HG03097 (cell line): ENCODE measurements around the gene HNRNPC.
"Not testable (repeated sequence)": the region's sequence is repeated elsewhere in the genome, so short reads cannot be mapped to it uniquely, and the experiment has no call there.

Experiments used
- ATAC-seq: cut with Tn5 transposase; IDR thresholded peaks from one replicate; pipeline ENCODE4 v1.9.1; 2021; ENCODE audit not compliant: unreplicated experiment, low FRiP score

The HNRNPC gene

DNA sequence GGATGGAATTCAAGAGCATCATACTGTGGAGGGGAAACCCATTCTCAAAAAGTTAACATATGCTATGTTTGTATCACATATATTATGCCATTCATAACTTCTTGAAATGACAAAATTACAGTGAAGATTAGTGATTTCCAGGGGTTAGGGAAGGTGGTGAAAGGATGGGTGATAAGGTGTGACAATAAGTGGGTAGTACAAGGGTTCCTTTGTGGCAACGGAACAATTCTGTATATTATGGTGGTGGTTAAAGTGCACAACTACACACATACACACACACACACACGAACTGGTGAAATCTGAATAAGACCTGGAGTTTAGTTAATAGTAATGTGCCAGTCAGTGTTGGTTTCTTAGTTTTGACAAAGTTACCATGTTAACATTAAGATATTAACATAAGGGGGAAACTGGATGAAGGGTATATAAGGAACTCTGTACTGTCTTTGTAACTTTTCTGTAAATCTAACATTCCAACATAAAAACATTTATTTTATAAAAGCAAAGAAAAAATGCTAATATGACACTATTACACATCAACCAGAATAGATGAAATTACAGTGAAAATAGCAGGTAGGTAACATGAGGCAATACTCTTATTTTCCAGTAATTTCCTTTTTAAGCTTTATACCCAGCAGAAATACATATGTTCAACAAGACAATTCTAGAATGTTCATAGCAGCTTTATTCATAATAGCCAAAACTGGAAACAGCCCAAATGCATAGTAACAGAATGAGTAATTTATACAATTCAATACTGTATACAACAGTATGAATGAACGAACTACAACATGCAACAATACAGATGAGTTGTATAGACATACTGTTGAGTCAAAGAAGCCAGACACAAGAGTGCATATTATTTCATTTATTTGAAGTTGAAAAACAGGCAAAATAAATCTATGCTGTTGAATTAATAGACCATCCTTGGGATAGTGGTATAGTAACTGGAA is 69.4 kb downstream of the HNRNPC start:
- no peak for ATAC-seq

DNA sequence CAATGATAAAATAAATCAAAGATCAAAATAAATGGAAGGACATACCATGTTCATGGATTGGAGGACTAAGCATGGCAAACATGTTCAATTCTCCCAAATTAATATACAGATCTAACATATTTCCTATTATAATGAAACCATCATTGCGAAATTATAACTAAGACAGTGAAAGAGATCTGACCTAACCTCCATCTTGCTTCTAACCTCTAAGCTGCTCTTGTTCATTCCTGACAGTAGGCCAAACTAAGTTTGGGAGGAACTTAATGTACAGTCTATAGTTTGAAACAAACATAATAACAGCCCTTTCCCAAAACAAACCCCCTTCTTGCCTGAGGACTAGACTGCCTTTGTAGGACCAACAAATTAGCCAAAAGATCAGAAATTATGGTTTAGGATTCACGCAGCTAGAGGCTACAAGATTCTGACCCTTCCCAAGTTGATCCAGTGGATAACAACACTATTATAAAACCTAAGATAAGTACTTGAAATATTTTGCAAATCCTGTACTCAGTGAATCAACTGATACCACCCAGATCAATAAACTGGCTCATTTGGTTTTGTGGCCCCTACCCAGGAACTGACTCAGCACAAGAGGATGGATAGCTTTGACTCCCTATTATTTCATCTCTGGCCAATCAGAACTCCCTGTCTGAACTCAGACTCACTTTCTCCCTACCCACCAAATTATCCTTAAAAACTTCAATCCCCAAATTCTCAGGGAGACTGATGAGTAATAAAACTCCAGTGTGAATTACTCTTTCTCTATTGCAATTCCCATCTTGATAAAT is 71.6 kb downstream of the HNRNPC start:
- ATAC-seq = no peak

DNA sequence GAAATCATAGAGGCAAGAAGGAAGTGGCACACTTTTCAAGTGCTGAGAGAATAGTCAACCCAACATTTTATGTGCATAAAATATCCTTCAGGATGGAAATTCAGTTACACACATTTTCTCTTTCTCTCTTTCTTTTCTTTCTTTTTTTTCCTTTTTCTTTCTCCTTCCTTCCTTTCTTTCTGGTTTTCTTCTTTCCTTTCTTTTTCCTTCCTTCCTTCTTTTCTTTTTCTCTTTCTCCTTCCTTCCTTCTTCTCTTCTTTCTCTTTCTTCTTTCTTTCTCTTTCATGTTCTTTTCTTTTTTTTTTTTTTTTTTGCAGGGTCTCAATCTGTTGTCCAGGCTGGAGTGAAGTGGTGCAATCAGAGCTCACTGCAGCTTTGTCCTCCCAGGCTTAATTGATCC is 74.6 kb downstream of the HNRNPC start:
- ATAC-seq = no peak

DNA sequence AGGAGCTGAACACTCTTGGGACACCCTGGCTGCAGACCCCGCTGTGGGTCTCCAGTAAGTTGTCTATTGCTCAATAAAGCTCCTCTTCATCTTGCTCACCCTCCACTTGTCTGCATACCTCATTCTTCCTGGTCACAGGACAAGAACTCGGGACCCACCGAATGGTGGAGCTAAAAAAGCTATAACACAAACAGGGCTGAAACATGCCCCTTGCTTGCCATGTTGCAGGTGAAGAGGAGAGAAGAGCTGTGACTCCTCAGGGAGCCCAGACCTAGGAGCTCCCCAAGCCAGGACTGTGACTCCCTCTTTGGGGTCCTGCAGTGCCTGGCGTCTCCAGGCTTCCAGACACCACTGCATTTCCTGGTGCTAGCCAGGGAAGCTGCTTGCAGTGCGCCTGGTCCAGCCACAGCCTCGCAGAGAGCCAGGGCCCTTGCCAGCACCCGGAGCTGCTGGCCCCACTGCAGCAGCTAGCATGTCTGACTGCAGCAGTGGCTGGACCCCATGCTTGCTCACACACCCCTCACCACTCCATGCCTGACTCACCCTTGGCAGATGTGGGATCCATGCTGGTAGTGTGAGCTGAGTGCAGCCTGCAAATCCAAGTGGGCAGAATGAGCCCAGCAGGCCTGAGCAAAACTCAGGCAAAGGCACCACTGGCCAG is 76.2 kb downstream of the HNRNPC start:
- ATAC-seq = no peak

DNA sequence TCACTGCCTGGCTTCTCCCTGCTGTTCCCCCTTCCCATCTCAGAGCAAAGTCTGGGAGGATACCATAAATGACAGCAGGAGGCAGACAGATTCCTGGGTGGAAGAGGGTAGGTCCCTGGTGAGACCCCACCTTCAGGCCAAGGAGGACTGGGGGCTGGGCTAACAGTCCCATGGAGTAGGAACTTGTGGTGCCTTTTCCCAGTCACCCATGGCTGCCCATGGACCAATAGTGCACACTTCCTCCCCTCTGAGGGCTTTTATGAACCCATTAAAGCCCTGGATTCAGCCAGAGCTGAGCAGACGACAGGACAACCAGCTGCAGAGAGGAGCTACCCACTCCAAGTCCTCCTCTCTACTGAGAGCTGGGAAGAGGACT is 76.8 kb downstream of the HNRNPC start:
- ATAC-seq = no peak

DNA sequence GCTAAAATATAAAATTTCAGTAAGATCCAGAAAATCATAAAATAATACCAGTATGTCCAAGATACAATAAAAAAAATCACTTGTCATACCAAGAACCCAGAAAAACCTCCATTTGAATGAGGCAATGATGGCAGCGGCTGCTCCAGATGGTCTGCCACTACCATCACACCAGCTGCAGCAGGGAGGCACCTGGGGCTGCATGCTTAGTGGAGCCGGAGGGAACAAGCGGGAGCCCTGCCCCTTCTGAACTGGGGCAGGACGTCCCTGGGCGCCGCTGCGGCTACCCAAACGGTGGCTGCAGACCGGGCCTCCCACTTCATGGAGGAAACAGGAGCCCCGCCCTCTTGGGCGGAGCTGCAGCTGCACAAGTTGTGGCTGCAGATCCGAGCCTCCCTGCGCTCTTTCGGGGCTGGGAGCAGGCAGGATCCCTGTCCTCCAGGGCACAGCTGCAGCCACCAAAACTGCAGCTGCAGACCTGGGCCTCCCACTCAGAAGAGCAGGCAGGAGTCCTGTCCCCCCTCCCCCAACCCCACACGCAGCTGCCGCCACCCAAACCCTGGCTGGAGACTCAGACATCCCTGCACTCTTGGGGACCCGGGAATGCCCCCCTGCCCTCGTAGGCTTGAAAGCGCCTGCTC is 77.3 kb downstream of the HNRNPC start:
- peak; percentile 76 for ATAC-seq

DNA sequence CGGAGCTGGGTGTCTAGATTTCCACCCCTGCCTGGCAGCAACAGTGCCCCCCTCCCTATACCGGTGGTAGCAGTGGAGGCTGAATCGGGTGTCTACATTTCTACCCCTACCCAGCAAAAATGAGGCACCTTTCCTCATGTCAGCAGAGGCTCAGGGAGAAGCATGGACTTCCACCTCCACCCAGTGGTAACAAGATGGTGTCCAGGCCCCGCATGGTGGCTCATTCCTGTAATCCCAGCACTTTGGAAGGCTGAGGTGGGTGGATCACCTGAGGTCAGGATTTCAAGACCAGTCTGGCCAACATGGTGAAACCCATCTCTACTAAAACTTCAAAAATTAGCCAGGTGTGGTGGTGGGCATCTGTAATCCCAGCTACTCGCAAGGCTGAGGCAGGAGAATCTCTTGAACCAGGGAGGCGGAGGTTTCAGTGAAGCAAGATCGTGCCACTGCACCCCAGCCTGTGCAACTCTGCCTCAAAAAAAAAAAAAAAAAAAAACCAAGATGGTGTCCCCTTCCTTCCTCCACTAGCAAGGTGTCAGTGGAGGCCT is 77.9 kb downstream of the HNRNPC start:
- ATAC-seq = no peak

DNA sequence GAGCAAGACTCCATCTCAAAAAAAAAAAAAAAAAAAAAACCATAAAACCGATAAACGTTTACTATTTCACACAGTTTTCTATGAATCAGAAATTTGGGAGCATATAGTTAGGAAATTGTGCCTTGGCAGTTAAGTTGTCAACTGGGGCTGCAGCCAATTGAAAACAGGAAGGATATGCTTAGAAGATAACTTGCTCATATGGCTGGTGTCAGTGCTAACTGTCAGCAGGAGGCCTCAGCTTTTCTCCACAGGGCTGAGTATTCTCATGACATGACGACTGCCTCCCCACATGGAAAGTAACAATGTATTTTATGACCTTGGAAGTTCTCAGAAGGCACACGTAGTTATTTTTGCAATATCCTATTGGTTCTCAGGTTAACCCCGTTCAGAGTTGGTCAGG is 83.8 kb downstream of the HNRNPC start:
- no peak for ATAC-seq

DNA sequence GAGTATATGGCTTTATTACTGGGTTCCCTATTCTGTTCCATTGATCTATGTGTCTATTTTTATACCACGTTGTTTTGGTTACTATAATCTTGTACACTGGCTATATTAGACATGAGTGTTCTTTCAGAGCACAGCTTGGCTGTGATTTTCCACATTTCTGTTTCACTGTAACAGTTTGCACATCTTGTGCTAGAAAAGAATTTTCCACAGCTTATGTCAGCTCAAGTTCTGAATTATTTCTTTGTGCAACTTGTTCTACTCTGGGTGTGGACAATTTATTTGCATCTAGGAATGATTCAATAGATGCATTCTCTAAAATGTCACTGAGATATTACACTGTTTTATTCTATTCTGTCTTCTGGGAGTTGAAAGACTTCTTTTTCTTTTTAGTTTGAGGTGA is 85.0 kb downstream of the HNRNPC start:
- ATAC-seq = no peak

DNA sequence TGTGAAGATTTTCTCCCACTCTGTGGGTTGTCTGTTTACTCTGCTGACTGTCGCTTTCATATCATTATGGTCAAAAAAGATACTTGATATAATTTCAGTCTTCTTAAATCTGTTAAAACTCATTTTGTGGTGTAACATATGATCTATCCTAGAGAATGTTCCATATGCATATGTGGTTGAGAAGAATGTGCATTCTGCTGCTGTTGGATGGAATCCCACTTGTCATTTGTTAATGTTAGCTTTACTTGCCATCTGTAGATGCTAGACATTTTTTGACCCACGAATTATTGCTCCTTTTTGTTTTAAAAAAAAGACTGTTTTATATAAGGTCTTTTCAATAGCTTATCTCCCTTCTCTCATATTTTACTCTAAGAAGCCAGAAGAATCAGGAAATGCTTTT is 87.1 kb downstream of the HNRNPC start:
- ATAC-seq = no peak

DNA sequence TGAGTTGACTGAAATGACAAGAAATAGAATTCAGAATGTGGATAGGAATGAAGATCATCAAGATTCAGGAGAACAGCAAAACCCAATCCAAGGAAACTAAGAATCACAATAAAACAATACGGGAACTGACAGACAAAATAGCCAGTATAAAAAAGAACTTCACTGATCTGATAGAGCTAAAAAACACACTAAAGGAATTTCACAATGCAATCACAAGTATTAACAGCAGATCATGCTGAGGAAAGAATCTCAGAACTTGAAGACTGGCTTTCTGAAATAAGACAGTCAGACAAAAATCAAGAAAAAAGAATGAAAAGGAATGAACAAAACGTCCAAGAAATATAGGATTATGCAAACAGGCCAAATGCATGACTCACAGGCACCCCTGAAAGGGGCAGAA is 98.1 kb downstream of the HNRNPC start:
- no peak for ATAC-seq

DNA sequence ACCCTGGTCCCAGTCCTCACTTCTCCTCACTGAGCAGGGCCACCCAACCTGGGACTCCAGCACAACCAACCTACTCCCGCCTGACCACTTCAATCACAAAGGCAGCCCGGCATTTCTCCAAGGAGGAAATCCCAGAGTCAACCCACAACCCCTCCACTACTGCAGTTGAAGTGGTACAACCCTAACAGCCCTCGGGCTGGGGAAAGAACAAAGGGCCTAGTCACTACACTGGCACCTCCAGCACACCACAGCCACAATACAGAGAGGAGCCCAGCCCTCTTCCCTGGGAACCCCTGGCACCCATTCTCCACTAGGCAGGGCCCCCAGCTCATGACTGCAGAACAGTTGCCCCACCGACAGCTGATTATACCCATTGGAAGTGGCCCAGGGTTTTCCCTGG is 99.7 kb downstream of the HNRNPC start:
- ATAC-seq = no peak

DNA sequence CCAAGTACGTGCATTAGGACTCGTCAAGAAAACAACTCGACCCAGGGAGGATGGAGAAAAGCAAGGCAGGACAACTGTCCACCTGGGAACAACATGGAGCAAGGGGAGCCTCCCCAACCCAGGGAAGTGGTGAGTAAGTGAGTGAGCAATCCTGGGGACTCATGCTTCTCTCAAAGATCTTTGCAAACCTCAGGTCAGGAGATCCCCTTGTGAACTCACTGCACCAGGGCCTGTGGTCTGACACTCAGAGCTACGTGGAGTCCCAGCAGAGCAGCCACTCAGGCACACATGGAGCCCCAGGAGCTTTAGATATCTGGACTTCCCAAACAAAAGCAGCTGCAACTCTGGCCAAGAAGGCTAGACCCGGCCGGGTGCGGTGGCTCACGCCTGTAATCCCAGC is 101.2 kb downstream of the HNRNPC start:
- ATAC-seq = no peak

DNA sequence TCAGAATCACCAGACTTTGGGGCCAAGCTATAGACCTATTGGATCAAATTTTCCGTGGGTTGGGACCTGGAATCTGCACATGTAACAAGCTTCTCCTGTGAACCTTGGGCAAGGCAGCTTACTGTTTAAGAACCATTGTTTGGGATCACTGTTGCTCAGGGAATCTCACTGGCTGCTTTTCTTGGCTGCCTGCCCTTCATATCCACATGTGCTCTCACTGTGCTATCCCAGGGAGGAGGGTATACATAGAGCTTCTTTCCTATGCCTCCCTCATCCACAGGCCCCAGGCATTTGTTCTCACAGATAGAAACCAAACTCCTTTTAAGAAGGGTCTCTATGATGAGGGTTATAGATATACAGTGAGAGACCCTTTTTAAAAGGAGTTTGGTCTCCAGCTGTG is 103.6 kb downstream of the HNRNPC start:
- ATAC-seq = not testable (repeated sequence)

DNA sequence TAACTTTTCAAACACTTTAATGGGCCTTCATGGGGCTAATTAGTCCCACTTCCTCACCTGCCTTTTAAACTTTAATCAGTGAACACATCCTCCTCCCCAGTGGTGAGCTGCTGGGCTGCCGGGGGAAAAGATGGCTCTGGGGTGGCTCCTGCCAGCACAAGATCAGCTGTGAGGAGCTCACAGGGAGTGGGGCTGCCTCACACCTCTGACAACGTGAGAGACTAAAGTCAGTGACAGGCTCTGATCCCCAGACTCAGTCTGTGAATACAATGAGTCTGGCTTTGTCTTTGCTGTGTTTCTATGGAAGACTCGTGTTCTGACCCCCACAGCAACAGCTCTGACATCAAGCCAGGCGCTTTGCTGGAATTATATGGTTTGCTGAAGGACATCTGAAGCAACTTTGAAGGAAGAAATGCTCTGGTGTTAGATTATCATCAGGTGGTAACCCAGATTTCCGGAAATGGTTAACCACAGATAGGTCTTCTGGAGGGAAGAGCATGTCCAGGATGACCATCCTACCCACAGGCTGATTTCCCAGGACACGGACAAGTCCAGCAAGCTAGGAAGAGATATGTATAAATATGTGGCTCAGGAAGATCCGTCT is 104.1 kb downstream of the HNRNPC start:
- ATAC-seq = not testable (repeated sequence)

DNA sequence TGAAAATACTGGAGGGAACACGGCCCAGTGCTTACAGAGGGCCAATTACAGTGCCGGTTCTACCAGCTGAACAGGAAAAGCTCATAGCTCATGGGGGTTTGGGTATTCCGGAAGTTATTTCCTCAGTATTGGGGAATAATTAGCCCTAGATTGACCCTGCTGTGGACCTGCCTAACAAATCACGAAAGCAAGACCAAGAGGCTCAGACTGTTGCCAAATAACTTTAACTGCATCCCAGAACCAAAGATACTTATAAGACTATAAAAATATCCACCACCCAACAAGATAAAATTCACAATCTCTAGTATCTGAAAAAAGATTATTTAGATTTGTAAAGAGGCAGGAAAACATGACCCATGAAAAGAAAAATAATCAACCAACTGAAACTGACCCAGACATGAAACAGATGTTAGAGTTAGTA is 105.4 kb downstream of the HNRNPC start:
- no peak for ATAC-seq

DNA sequence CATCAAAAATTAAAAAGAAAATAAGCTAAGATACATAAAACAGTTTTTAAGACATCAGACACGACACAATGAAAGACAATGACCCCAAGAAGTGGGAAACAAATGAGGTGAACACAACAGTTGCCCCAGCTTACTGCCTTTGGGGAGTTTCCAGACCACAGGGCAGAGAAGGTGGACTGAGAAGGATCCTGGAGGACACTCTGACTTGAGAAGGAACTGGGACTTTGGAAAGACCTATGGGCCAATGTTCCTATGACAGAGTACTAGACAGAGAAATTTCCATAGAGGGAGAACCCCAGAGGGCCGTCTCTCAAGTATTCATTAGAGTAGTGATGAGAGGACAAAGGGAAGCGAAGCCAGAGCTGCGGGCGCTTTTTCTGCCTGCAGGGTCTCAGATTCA is 107.2 kb downstream of the HNRNPC start:
- ATAC-seq = no peak

DNA sequence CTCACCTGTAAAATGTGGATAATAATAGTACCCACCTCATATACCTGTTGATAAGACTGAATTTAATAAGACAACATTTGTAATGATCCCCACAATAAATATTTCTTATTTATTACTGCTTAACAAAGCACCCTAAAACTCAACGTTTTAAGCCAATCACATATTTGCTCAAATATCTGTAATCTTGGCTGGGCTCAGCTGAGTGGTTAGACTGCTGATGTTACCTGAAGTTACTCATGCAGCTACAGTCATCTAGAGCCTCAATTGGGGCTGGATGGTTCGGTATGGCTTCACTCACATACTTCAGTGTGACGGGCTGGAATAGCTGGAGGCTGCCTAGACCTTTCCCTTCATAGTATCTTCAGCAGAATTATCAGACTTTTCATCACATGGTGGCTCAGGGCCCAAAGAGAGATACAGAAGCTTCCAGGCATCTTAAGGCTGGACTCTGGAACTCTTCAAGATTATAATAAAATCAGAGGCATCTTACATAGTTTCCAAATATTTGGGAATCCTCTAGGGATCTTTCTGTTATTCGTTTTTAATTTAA is 109.1 kb downstream of the HNRNPC start:
- no peak for ATAC-seq
